Vagina (tissue), 2 donors: ENCODE measurements around the gene RLBP1. TPM values are rescaled to one million over a fixed set of nuclear protein-coding genes. Genes with fewer than 3 reads are reported as not detected.

Experiments used
- DNase-seq, 2 donors: peaks; one replicate each; pipeline ENCODE4 v3.0.0-alpha.2; 2017; ENCODE audit errors: extremely low spot score in 2 of 2
- H3K27ac ChIP-seq: fragments of 200-600 bp; sonication (generic); one replicate; pipeline ENCODE4 v1.5.1; 2019
- H3K27me3 ChIP-seq: fragments of 200-600 bp; sonication (generic); one replicate; pipeline ENCODE4 v1.5.1; 2019
- H3K36me3 ChIP-seq, 2 donors: fragments of 200-600 bp; sonication (generic); one replicate each; pipeline ENCODE4 v1.5.1; 2017 to 2019
- H3K4me1 ChIP-seq: fragments of 200-600 bp; sonication (generic); one replicate; pipeline ENCODE4 v1.5.1; 2019
- H3K4me3 ChIP-seq, 2 donors: fragments of 200-600 bp; sonication (generic); 1 replicate in 1 of 2; 2 replicates in 1 of 2; pipeline ENCODE4 v1.5.1; 2016 to 2019
- H3K9me3 ChIP-seq: fragments of 200-600 bp; sonication (generic); one replicate; pipeline ENCODE4 v1.5.1; 2019
- CTCF ChIP-seq, 3 experiments: fragments of 450-650 bp in 2 of 3; fragments of 200-600 bp in 1 of 3; sonication (generic) in 1 of 3; IDR thresholded peaks; one replicate each; pipeline ENCODE4 v1.5.1; 2017 to 2019; ENCODE audit warnings: antibody characterized with exemption in 3 of 3, mild to moderate bottlenecking in 2 of 3, moderate library complexity in 2 of 3
- POLR2A ChIP-seq, 2 donors: fragments of 450-650 bp; IDR thresholded peaks; one replicate each; pipeline ENCODE4 v1.6.1; 2017; ENCODE audit warnings: antibody characterized with exemption in 2 of 2, mild to moderate bottlenecking in 2 of 2, moderate library complexity in 2 of 2
- POLR2AphosphoS5 ChIP-seq, 2 donors: sonication (generic); formaldehyde crosslinking; IDR thresholded peaks; one replicate each; pipeline ENCODE4 v1.9.0; 2017; ENCODE audit warnings: antibody characterized with exemption in 2 of 2, mild to moderate bottlenecking in 2 of 2, low read depth in 1 of 2; ENCODE audit not compliant: insufficient read depth in 1 of 2
- intact Hi-C: fragments of 100-400 bp; cut with DNase I; formaldehyde crosslinking; loops from one replicate; pipeline ENCODE4 v1.15.1; 2023
- total RNA-seq: library from RNA; depleted of rRNA; stranded (reverse); fragments of >200 nt; gene quantifications from one replicate; pipeline ENCODE4 v1.2.3, GENCODE V29; 2016

The RLBP1 gene
- total RNA-seq, 1 donor from 2014 or later: not detected

GRCh38 chr15:89196994-89197393 is 24.4 kb downstream of the RLBP1 start:
- H3K36me3 ChIP-seq: peaks cover 0 to 49% of the 10 kb centered on the region in 2 donors

GRCh38 chr15:89196241-89196640 is 25.1 kb downstream of the RLBP1 start:
- Histone ChIP-seq H3K4me3 (no peak overlapping the region), H3K27me3 (no peaks in the 10 kb centered on the region), H3K9me3 (no peaks in the 10 kb centered on the region), H3K27ac (peak overlapping the region; percentile 7), H3K4me1 (peaks cover 23% of the 10 kb centered on the region), H3K36me3 (peaks cover 0 to 51% of the 10 kb centered on the region in 2 donors)
- intact Hi-C loops: loop anchor here (5.0 kb wide), 1 partner anchor 594 kb away; no protein-coding TSS in a partner anchor
- no peak for TF ChIP-seq CTCF (IDR thresholded peaks at IDR 0.05)
- no peak for TF ChIP-seq POLR2AphosphoS5 (IDR thresholded peaks at IDR 0.05; ENCODE audit: insufficient read depth in 1 of 2, low read depth in 1 of 2)
- TF ChIP-seq POLR2A (IDR thresholded peaks at IDR 0.05): no peak
- no peak for DNase-seq

More at GRCh38 chr15:89196994-89197393, 24.4 kb downstream of the RLBP1 start:
- no peak for DNase-seq
- no peak for TF ChIP-seq CTCF (IDR thresholded peaks at IDR 0.05)
- no peak for TF ChIP-seq POLR2A (IDR thresholded peaks at IDR 0.05)
- no peak for TF ChIP-seq POLR2AphosphoS5 (IDR thresholded peaks at IDR 0.05; ENCODE audit: insufficient read depth in 1 of 2, low read depth in 1 of 2)
- Histone ChIP-seq H3K27me3 (no peaks in the 10 kb centered on the region), H3K4me3 (no peak overlapping the region), H3K4me1 (peaks cover 23% of the 10 kb centered on the region), H3K9me3 (no peaks in the 10 kb centered on the region), H3K27ac (peak overlapping the region; percentile 27)
- intact Hi-C loops: loop anchor here (5.0 kb wide), 1 partner anchor 595 kb away; no protein-coding TSS in a partner anchor

- TF ChIP-seq POLR2AphosphoS5 (IDR thresholded peaks at IDR 0.05; ENCODE audit: insufficient read depth in 1 of 2, low read depth in 1 of 2) (no peak), CTCF (IDR thresholded peaks at IDR 0.05) (no peak), POLR2A (IDR thresholded peaks at IDR 0.05) (no peak)
- no peak for DNase-seq
- Histone ChIP-seq H3K4me1 (peaks cover 23% of the 10 kb centered on the region), H3K9me3 (no peaks in the 10 kb centered on the region), H3K36me3 (peaks cover 0 to 55% of the 10 kb centered on the region in 2 donors), H3K4me3 (no peak overlapping the region), H3K27me3 (no peaks in the 10 kb centered on the region), H3K27ac (peak overlapping the region; percentile 7)
- intact Hi-C loops: loop anchor here (5.0 kb wide), 1 partner anchor 594 kb away; no protein-coding TSS in a partner anchor
These were observed 25.5 kb downstream of the RLBP1 start for GRCh38 chr15:89195836-89196235.

- no peak for DNase-seq
- Histone ChIP-seq H3K27ac (no peak overlapping the region), H3K4me3 (no peak overlapping the region), H3K27me3 (no peaks in the 10 kb centered on the region), H3K36me3 (peaks cover 0 to 55% of the 10 kb centered on the region in 2 donors), H3K4me1 (peaks cover 16% of the 10 kb centered on the region), H3K9me3 (no peaks in the 10 kb centered on the region)
- TF ChIP-seq POLR2AphosphoS5 (IDR thresholded peaks at IDR 0.05; ENCODE audit: insufficient read depth in 1 of 2, low read depth in 1 of 2) (no peak), POLR2A (IDR thresholded peaks at IDR 0.05) (no peak), CTCF (IDR thresholded peaks at IDR 0.05) (no peak)
- intact Hi-C loops: loop anchor here (5.0 kb wide), 1 partner anchor 592 kb away; no protein-coding TSS in a partner anchor
These were observed 26.8 kb downstream of the RLBP1 start for GRCh38 chr15:89194608-89195007.

GRCh38 chr15:89192766-89193165 is 28.6 kb downstream of the RLBP1 start:
- intact Hi-C loops: no loop called here
- Histone ChIP-seq H3K27ac (no peak overlapping the region), H3K4me1 (peaks cover 13% of the 10 kb centered on the region), H3K9me3 (no peaks in the 10 kb centered on the region), H3K4me3 (no peak overlapping the region), H3K36me3 (peaks cover 0 to 70% of the 10 kb centered on the region in 2 donors), H3K27me3 (no peaks in the 10 kb centered on the region)
- DNase-seq: no peak
- no peak for TF ChIP-seq CTCF (IDR thresholded peaks at IDR 0.05)
- TF ChIP-seq POLR2A (IDR thresholded peaks at IDR 0.05): no peak
- no peak for TF ChIP-seq POLR2AphosphoS5 (IDR thresholded peaks at IDR 0.05; ENCODE audit: insufficient read depth in 1 of 2, low read depth in 1 of 2)
